ENCODE measurements around the gene STX17.

GRCh38 chr9:99929652-99930051 lies 23.2 kb downstream of the STX17 start:
- TF ChIP-seq EZH2 (IDR thresholded peaks at IDR 0.05; ENCODE audit: insufficient read depth, poor library complexity, severe bottlenecking) (no peak), EZH2phosphoT487 (IDR thresholded peaks at IDR 0.05; ENCODE audit: insufficient read depth, low read depth) (no peak)
